ENCODE measurements around the gene TRIM66.

The TRIM66 gene

DNA sequence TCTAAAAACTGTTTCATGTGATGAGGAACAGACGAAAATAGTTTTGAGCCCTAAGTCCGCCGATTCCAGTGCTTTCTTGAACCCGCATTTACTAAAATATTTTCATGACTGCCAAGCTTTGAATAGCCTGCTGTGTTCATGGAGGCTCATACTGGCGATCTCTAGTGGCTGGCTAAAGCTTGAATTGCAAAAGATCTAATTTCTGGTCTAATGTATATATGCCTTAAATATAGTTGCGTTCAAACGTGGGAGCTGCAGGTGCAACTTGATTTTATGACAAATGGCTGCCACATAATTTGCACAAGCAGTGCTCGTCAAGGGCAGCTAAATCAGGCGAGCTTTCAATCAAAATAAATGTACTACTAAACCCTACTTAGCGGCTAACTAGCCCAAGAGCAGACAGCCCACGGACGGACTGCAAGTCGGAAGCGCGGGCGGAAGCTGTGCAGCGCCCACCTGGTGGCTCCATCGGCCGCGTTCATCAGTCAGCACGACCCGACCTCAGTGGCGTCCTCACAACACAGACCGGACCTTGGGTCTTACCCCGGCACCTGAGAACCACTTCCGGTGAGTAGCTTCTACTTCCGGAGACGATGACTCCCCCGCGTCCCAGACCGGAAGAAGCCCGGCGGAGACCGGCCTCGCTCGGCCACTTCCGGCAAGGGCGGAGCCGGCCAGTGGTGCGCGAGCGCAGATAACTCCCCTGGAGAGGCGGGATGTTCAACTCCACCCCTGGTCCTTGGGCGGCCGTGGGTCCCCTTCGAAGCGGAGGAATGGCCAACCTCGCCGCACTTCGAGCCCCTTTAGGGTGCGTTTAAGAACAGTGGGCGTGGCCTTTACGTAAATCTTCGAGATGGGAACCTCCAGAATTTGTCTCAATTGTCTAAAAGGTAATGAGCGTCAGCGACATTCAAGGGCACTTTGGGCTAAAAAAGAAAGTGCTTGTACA is 6.2 kb upstream of the TRIM66 start:
- TF ChIP-seq, protein P1, sequence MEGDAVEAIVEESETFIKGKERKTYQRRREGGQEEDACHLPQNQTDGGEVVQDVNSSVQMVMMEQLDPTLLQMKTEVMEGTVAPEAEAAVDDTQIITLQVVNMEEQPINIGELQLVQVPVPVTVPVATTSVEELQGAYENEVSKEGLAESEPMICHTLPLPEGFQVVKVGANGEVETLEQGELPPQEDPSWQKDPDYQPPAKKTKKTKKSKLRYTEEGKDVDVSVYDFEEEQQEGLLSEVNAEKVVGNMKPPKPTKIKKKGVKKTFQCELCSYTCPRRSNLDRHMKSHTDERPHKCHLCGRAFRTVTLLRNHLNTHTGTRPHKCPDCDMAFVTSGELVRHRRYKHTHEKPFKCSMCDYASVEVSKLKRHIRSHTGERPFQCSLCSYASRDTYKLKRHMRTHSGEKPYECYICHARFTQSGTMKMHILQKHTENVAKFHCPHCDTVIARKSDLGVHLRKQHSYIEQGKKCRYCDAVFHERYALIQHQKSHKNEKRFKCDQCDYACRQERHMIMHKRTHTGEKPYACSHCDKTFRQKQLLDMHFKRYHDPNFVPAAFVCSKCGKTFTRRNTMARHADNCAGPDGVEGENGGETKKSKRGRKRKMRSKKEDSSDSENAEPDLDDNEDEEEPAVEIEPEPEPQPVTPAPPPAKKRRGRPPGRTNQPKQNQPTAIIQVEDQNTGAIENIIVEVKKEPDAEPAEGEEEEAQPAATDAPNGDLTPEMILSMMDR (IDR thresholded peaks at IDR 0.05; ENCODE audit: low read depth, low read length, missing control alignments), result no peak
- H3K4me3 ChIP-seq (replicated peaks; ENCODE audit: low read depth, low read length), result peak overlapping the region; percentile 36
- peak; percentile 94 for DNase-seq (ENCODE audit: extremely low read depth, low read depth)

DNA sequence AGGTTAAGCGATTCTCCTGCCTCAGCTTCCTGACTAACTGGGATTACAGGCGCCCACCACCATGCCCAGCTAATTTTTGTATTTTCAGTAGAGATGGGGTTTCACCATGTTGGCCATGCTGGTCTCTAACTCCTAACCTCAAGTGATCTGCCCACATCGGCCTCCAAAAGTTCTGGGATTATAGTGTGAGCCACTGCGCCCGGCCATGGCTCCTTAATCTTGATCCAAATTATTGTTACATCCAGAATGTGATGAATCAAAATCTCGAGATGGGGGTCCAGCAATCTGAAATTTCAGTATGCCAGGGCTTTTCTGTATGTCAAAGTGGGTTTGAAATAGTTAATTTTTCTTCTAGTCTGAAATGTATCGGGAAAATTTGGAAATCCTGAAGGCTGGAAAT is 3.9 kb upstream of the TRIM66 start:
- peak overlapping the region; percentile 77 for H3K4me3 ChIP-seq (replicated peaks; ENCODE audit: low read depth, low read length)
- TF ChIP-seq, protein P1 (IDR thresholded peaks at IDR 0.05; ENCODE audit: low read depth, low read length, missing control alignments), result no peak

DNA sequence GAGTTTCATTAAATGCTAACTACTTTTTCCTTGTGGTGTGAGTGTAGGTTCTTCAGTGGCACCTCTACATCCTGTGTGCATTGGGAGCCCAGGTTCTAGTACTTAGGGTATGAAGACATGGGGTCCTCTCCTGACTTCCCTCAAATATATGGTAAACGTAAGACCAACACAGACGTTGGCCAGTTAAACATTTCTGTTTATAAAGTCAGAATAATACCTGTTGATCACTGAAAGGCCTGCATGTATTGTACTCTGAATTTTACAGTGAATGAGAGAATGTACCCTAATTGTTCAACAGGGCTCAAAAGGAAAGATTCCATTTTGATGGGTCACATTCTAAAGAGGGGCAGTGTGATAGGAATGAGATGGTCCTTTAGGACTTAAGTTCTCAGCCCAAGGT is 3.4 kb upstream of the TRIM66 start:
- TF ChIP-seq, protein P1 (IDR thresholded peaks at IDR 0.05; ENCODE audit: low read depth, low read length, missing control alignments), result no peak
- DNase-seq (ENCODE audit: extremely low read depth, low read depth), result no peak
- peak overlapping the region; percentile 77 for H3K4me3 ChIP-seq (replicated peaks; ENCODE audit: low read depth, low read length)

More for the DNA sequence above, 3.9 kb upstream of the TRIM66 start:
- DNase-seq (ENCODE audit: extremely low read depth, low read depth), result no peak

DNA sequence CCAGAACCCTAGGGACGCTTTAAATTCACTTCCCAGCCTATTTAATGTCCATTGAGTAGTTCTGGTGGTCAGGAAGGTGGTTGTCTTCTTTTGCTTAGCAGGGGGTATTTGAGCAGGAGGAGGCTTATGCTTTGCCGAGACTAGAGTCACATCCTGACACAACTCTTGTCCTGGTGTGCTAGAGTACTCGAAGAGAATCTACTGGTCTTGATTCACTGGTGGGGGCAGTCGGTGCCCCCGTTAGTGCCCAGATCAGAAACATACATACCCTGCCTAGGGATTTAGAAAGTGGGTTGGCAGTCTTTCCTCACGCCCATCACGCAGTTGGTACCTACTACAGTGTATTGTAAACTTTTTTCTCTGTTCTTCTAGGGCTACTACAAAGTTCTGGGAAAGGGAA is 2.8 kb upstream of the TRIM66 start:
- TF ChIP-seq, protein P1 (IDR thresholded peaks at IDR 0.05; ENCODE audit: low read depth, low read length, missing control alignments), result no peak
- peak overlapping the region; percentile 77 for H3K4me3 ChIP-seq (replicated peaks; ENCODE audit: low read depth, low read length)
- DNase-seq (ENCODE audit: extremely low read depth, low read depth), result no peak

DNA sequence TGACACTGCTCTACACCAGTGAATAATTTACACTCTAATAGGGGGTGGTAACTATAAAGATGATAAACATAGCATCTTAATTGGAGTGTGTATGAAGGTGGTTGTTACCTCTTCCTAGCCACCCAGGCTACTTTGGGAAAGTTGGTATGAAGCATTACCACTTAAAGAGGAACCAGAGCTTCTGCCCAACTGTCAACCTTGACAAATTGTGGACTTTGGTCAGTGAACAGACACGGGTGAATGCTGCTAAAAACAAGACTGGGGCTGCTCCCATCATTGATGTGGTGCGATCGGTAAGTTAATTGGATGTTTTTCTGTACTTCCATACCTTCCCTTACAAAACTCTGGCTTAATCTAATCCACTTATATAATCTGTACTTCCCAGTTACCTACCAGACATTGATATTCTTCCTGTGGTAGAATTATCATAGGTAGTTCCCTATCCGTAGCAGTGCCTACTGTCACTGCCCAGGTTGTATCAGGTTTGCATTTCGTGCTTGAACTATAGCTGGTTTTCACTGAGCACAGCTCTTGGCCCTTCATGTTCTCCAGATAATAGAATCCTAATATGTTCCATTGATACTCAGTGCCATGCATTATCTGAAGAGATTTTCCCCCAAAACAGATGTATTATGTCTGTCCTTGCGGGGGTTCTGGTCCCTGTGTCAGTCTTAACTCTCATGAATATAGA is 2.3 kb upstream of the TRIM66 start:
- peak overlapping the region; percentile 77 for H3K4me3 ChIP-seq (replicated peaks; ENCODE audit: low read depth, low read length)
- DNase-seq (ENCODE audit: extremely low read depth, low read depth), result no peak
- TF ChIP-seq, protein P1 (IDR thresholded peaks at IDR 0.05; ENCODE audit: low read depth, low read length, missing control alignments), result no peak

DNA sequence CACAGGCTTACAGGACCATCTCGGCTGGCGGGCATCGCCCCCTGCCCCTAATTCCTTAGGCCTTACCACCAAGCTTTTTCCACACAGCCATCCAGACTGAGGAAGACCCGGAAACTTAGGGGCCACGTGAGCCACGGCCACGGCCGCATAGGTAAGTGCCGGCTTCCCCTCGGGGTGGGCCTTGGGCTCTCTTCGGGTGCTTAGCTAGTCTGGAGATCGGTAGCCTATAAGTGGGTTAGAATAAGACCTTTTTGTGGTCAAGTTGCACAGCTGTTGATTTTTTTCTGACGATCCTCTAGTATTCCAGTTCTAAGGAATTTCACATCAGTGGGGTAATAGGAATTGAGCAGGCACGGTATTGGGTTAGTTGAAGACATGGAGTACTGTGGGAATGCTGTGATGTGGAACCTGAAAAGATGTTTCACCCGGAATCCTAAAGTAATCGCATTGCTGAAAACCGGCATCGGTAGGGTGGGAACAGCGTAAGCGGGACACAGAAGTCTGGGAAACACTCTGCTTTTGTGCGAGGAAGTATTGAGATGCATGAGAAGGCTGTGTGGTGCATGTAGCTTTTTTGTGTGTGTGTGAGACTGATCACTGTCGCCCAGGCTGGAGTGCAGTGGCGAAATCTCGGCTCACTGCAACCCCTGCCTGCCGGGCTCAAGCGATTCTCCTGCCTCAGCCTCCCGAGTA is 796 bp upstream of the TRIM66 start:
- H3K4me3 ChIP-seq (replicated peaks; ENCODE audit: low read depth, low read length), result peak overlapping the region; percentile 77
- DNase-seq (ENCODE audit: extremely low read depth, low read depth), result no peak
- TF ChIP-seq, protein P1 (IDR thresholded peaks at IDR 0.05; ENCODE audit: low read depth, low read length, missing control alignments), result no peak
